Measurements from ENCODE around the gene USP1. TPM values are rescaled to one million over a fixed set of nuclear protein-coding genes. Genes with fewer than 3 reads are reported as not detected.

USP1 gene
- total and polyA plus RNA-seq, 10 of the 15 experiments (the other 5 are each of a cell fraction or from before 2014, with no cell fraction given), result 25.6 to 77.9 (median 48.1) TPM

GRCh38 chr1:62457955-62458354, 21.1 kb downstream of the USP1 start:
- FAIRE-seq, result no peak
- H3K4me3 ChIP-seq, result no peak overlapping the region
- in situ Hi-C loops (cut with MboI), result no loop called here
- DNase-seq (ENCODE audit: low read depth, low spot score), result no peak
- no peaks in the 10 kb centered on the region; a peak in 1 of 4 replicates for H3K36me3 ChIP-seq (ENCODE audit: control insufficient read depth in 2 of 2, insufficient read depth in 2 of 2, low read length in 1 of 2)
- H2AFZ ChIP-seq (ENCODE audit: control insufficient read depth, low read depth, low read length), result no peak overlapping the region
- ChIA-PET POLR2A (interaction anchor here (0.6 kb wide), 1 partner anchor 359 kb away, joined by 5 read pairs; no protein-coding TSS in a partner anchor), CTCF (interaction anchor here (0.8 to 2.1 kb wide), 2 partner anchors 11 to 288 kb away, joined by 4 to 5 read pairs; no protein-coding TSS in a partner anchor), SMC1A (ENCODE audit: uncharacterized antibody, unreplicated experiment) (interaction anchor here (0.6 to 1.8 kb wide), 4 partner anchors 17 to 288 kb away, joined by 3 to 5 read pairs (median 4); no protein-coding TSS in a partner anchor), RAD21 (ENCODE audit: unreplicated experiment) (no interaction called here)
- no peaks in the 10 kb centered on the region for H3K27me3 ChIP-seq (replicated peaks in 1 of 2; ENCODE audit: control insufficient read depth in 2 of 2, insufficient read depth in 2 of 2, low read length in 1 of 2)
- H3K79me2 ChIP-seq (ENCODE audit: control insufficient read depth, insufficient read depth, low read length), result no peaks in the 10 kb centered on the region
- H3K4me2 ChIP-seq (ENCODE audit: control insufficient read depth, insufficient read depth), result no peak overlapping the region
- H4K20me1 ChIP-seq (ENCODE audit: control insufficient read depth, insufficient read depth), result no peaks in the 10 kb centered on the region
- H3K4me1 ChIP-seq (ENCODE audit: control insufficient read depth, insufficient read depth, low read length), result no peaks in the 10 kb centered on the region
- no peak; the same call in 2 of the 3 replicates for ATAC-seq
- no peaks in the 10 kb centered on the region for H3K9me3 ChIP-seq (replicated peaks; ENCODE audit: control insufficient read depth, insufficient read depth, low read length)
- BruUV-seq (replicated peaks), result no TSS peak
- intact Hi-C loops (cut with micrococcal nuclease; ENCODE audit: unreplicated experiment), result no loop called here
- 67% methylated on average over 7 of the region's 7 CpGs for WGBS (ENCODE audit: insufficient coverage, insufficient replicate concordance, low lambda C conversion rate, missing lambda C conversion rate)
- no peak for TF ChIP-seq YBX1 (IDR thresholded peaks at IDR 0.05)
- no peak for TF ChIP-seq DPF2 (IDR thresholded peaks at IDR 0.05)
- TF ChIP-seq ATF2 (IDR thresholded peaks at IDR 0.05; ENCODE audit: low read length), result no peak
- TF ChIP-seq FOXM1 (IDR thresholded peaks at IDR 0.05; ENCODE audit: low read depth, low read length), result no peak
- no peak overlapping the region for H3K27ac ChIP-seq (ENCODE audit: control insufficient read depth, insufficient read depth)
- H3K9ac ChIP-seq (ENCODE audit: control insufficient read depth, insufficient read depth, low read length), result no peak overlapping the region

GRCh38 chr1:62462370-62462769, 25.5 kb downstream of the USP1 start:
- ChIA-PET SMC1A (ENCODE audit: uncharacterized antibody, unreplicated experiment) (no interaction called here), RAD21 (ENCODE audit: unreplicated experiment) (no interaction called here), CTCF (interaction anchor here (1.0 to 1.1 kb wide), 2 partner anchors 284 to 285 kb away, joined by 3 to 4 read pairs; no protein-coding TSS in a partner anchor), POLR2A (interaction anchor here (0.5 to 0.7 kb wide), 2 partner anchors 20 to 204 kb away, joined by 3 to 6 read pairs; no protein-coding TSS in a partner anchor)
- Histone ChIP-seq H3K4me2 (ENCODE audit: control insufficient read depth, insufficient read depth) (no peak overlapping the region), H3K9ac (ENCODE audit: control insufficient read depth, insufficient read depth, low read length) (no peak overlapping the region), H3K27ac (ENCODE audit: control insufficient read depth, insufficient read depth) (no peak overlapping the region), H3K79me2 (ENCODE audit: control insufficient read depth, insufficient read depth, low read length) (no peaks in the 10 kb centered on the region), H4K20me1 (ENCODE audit: control insufficient read depth, insufficient read depth) (no peaks in the 10 kb centered on the region), H3K4me1 (ENCODE audit: control insufficient read depth, insufficient read depth, low read length) (no peaks in the 10 kb centered on the region), H3K9me3 (replicated peaks; ENCODE audit: control insufficient read depth, insufficient read depth, low read length) (no peaks in the 10 kb centered on the region), H2AFZ (ENCODE audit: control insufficient read depth, low read depth, low read length) (no peak overlapping the region), H3K36me3 (ENCODE audit: control insufficient read depth in 2 of 2, insufficient read depth in 2 of 2, low read length in 1 of 2) (no peaks in the 10 kb centered on the region; a peak in 1 of 4 replicates), H3K27me3 (replicated peaks in 1 of 2; ENCODE audit: control insufficient read depth in 2 of 2, insufficient read depth in 2 of 2, low read length in 1 of 2) (no peaks in the 10 kb centered on the region), H3K4me3 (no peak overlapping the region)
- intact Hi-C loops (cut with micrococcal nuclease; ENCODE audit: unreplicated experiment), result no loop called here
- no peak for FAIRE-seq
- 81% methylated on average over 3 of the region's 3 CpGs for WGBS (ENCODE audit: insufficient coverage, insufficient replicate concordance, low lambda C conversion rate, missing lambda C conversion rate)
- BruUV-seq (replicated peaks), result no TSS peak
- ATAC-seq, result no peak
- TF ChIP-seq LARP7 (IDR thresholded peaks at IDR 0.05) (no peak), NBN (IDR thresholded peaks at IDR 0.05) (no peak), RBBP5 (conservative IDR thresholded peaks at IDR 0.05) (no peak), ZNF384 (IDR thresholded peaks at IDR 0.05; ENCODE audit: borderline replicate concordance, low read depth, low read length) (no peak)
- DNase-seq (ENCODE audit: low read depth, low spot score), result no peak
- in situ Hi-C loops (cut with MboI), result no loop called here
